HG02970 (cell line): ENCODE results near the gene SSH2.
A peak's percentile ranks its signal among the peaks of the same experiment; 100 is the strongest.
"Not testable (repeated sequence)": the region's sequence is repeated elsewhere in the genome, so short reads cannot be mapped to it uniquely, and the experiment has no call there.

Source experiments
- ATAC-seq: cut with Tn5 transposase; IDR thresholded peaks from one replicate; pipeline ENCODE4 v1.9.1; 2021; ENCODE audit warnings: mild to moderate bottlenecking, moderate library complexity, moderate number of reproducible peaks; ENCODE audit not compliant: unreplicated experiment, low FRiP score

Gene SSH2

DNA sequence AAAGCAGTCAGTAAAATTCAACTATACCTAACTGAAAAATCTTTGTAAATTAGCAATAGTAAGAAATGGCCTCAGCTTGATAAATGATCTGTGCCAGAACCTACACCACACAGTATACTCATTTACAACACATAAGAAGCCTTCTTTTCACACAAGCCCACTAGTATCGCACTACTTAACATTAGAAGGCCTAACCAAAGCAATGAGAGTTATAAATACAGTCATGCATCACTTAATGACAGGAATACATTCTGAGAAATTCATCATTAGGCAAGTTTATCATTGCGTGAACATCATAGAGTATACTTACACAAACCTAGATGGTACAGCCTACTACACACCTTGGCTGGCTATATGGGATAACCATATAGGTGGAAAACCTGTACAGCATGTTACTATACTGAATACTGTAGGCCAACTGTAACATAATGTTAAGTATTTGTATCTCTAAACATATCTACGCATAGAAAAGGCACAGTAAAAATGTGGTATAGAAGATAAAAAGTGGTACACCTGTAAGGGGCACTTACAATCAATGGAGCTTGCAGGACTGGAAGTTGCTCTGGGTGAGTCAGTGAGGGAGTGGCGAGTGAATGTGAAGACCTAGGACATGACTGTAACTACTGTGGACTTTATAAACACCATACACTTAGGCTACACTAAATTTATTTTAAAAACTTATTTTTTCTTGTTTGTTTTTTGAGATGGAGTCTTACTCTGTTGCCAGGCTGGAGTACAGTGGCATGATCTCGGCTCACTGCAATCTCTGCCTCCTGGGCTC, 180.8 kb downstream of the SSH2 start:
- no peak for ATAC-seq

DNA sequence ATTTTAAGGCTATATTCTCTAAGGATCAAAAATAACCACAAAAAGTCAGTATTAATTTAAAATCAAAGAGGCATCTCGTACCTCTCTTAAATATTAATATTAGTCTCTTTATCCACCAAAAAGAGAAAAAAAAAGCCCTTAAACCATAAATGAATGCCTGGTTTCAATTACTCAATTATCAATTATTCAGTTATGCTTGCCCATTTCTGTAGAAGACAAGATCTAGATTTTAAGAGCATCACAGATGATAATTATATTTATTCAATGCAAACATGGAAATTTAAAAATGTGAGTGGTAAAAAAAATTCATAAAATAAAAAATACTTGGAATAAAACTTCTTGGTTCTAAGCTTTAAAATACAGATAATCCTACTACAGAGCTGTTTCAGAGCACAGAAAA, 181.6 kb downstream of the SSH2 start:
- no peak for ATAC-seq

DNA sequence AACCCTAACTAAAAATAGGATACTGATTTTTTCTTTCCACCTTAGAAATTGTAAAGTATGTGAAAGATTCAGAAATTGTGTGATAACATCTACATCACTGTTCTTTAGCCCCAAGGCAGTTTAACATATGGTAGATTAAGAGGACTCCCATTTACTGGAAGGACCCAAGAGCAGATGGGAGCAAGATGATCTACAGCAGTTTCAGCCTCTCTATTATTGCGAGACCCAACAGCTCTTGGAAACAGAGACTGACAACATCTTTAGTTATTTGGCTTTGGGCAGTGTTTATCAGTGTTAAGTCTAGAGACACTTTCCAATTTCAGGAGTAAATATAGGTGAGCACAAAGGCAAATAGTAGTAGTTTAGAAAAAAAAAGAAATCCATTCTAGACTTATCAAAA, 182.4 kb downstream of the SSH2 start:
- ATAC-seq: no peak

DNA sequence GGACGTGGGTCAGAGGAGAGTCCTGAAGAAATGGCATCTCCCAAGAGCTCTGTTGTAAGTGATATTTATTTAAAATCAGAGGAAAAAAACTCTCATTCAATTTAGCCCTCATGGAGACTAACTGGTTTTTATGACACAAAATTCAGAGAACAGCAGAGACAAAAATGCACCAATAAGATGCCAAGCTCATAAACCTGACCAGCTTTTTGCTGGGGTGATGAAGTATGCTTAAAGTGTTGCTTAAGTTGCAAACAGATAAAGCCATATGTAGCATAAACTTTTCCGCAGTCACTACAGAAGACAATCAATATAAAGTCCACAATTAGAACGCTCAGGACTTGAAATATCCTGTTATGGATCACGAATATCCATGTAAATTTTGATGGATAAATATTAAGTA, 183.4 kb downstream of the SSH2 start:
- ATAC-seq: no peak

DNA sequence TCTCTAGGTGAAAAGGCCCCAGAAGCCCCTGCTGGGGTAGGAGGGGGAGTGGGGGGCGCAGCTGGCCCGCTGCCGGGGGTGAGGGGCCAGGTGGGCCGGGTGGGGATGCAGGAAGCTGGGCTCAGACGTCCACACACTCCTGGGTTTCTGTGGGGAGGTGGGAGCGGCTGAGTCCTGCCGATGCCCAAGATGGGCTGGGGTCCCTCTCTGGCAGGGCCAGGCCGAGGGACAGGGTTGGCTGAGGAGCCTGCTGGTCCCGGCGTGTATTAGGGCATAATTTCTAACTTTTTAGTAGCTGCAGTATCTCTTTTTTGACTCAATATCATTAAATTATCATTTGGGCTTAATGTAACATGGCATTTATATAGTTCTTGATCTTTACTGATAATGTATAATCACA, 185.9 kb downstream of the SSH2 start:
- ATAC-seq: no peak

DNA sequence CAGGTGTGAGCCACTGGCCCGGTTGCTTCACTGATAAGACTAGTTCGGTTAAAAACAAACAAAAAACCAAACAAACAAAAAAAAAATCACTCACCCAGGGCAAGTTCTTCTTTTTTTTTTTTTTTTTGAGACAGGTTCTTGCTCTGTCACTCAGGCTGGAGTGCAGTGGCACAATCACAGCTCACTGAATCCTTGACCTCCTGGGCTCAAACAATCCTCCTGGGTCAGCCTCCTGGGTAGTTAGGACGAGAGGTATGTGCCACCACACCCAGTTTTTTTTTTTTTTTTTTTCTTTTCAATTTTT, 187.9 kb downstream of the SSH2 start:
- ATAC-seq: no peak

DNA sequence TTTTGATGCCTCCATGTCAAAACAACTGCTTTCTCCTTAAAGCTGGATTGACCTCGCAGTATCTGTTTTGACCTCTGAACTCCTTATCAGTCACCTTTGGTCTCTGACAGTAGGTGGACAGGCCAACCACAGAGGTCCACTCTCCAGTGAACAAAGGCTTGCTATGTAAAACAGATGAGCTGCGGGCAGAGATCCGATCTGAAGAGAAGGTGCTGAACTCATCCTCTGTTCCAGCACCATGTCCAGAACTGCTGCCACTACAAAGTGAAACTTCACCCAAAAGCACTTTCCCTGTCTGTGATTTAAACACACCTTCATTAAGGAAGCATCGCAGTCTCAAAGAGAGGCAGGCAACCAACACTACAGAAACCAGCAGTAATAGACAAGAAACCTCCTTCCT, 190.0 kb downstream of the SSH2 start:
- ATAC-seq: no peak

DNA sequence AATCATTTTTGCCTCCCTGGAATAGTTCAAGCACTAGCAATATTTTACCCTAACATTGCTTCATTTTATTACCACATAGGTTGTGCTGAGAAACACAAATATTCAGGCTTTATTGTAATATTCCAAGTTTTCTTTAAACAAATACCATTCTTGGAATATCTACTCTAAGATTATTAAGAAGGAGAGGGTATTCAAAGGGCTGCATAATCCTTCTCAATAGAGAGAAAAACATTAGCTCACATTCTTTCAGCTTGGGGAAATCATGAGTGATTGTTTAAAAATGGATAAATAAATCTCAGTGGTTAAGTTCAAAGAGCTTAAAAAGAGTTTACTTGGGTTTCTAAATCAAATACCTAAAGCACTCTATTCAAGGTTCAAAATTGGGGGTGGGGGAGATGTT, 195.4 kb downstream of the SSH2 start:
- no peak for ATAC-seq

DNA sequence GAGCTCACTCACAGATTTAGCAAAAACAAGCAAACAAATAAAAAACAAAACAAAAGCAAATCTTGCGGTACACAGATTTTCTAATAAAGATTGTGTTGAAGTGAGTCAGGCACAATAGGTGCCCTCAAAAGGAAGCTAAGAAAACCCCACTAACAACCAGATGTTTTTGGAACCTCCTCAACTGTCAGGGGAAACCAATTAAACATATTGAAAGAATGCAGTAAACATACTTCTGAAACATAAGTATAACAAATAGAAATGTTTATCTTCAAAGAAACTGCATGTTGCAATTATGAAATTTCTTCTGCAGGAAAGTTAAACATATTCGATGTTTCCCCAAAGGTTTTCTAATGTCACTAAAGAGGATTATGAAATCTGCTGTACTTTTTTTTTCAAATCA, 196.9 kb downstream of the SSH2 start:
- ATAC-seq: no peak

DNA sequence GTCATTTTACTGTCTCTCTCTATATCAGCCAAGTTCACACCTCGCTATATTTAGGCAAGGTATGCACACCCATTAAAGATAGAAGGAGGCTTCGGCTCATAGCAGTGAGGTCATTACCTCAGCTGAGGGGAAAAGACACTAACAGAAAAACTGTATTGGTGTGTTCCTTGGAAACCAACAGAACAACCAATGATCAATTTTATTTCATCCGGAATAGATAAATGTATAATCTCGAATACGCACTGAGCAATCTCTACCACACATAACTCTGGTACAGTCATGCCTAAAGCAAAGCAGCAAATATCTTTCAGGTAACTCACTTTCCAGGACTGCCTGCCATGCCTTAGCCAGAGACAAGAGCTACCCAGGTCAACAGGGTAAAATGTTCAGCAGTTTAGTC, 197.4 kb downstream of the SSH2 start:
- ATAC-seq: no peak

DNA sequence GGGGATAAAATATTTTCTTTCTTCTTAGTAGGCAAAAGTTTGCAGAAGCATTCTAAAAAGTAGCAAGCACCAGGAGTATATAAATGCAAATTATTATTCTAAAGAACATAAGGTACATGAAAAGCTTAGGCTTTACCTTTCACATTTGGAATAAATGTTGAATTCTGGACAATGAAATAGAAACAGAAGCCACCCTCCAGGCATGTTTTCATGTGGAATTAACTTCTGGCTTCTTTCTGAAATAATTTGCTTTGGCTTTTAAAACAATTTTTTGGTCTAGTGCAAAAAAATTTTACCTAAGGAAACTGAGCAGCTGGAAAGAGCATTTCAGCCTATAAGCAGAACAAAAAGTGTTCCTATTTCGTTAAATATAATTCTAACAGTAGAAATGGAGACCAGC, 197.8 kb downstream of the SSH2 start:
- ATAC-seq: no peak

DNA sequence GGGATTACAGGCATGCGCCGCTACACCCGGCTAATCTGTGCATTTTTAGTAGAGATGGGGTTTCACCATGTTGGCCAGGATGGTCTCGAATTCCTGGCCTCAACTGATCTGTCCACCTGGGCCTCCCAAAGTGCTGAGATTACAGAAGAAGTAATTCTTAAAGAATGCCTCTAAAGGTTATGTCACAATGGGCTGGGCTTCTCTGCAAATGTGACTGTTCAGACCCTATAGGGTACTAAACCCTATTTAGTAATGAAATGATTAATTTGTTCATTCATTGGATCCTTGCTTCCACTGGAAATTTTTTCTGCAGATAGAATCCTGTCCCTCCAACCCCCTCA, 198.5 kb downstream of the SSH2 start:
- ATAC-seq: no peak

DNA sequence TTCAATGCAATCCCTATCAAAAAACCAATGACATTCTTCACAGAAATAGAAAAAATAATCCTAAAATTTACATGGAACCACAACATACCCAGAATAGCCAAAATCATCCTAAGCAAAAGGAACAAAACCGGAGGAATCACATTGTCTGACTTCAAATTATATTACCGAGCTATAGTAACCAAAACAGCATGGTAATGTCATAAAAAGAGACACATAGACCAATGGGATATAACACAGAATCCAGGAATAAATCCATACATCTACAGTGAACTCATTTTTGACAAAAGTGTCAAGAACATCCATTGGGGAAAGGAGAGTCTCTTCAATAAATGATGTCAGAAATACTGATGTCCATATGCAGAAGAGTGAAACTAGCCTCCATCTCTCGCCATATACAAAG, 201.5 kb downstream of the SSH2 start:
- ATAC-seq: no peak

DNA sequence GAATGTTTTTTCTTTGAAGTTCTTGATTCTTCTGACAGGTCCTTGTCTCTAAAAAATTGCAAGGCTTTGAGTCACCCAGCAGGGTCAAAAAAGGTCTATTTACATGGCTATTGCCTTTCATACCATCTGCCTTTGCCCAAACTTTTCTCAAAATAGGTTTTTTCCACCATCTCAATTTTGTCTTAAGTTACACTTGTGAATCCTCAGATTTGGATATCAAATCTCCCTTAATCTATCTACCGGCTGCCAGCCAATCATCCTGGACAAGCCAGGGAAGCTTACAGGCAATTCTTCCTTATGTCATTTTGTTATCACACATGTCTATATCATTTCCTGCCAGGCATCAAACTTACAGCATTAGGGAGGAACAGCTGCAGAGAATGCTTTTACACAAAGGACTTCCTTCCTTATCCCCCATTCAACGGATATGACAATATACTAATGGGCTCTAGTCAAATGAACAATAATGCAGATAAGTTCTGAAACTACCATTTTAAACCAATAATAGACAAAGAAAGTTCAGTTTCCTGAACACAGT, 203.2 kb downstream of the SSH2 start:
- no peak for ATAC-seq

DNA sequence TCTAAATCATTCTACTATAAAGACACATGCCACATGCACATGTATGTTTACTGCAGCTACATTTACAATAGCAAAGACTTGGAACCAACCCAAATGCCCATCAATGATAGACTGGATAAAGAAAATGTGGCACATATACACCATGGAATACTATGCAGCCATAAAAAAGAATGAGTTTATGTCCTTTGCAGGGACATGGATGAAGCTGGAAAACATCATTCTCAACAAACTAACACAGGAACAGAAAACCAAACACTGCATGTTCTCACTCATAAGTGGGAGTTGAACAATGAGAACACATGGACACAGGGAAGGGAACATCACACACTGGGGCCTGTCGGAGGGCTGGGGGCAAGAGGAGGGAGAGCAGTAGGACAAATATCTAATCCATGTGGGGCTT, 204.6 kb downstream of the SSH2 start:
- not testable (repeated sequence) for ATAC-seq

DNA sequence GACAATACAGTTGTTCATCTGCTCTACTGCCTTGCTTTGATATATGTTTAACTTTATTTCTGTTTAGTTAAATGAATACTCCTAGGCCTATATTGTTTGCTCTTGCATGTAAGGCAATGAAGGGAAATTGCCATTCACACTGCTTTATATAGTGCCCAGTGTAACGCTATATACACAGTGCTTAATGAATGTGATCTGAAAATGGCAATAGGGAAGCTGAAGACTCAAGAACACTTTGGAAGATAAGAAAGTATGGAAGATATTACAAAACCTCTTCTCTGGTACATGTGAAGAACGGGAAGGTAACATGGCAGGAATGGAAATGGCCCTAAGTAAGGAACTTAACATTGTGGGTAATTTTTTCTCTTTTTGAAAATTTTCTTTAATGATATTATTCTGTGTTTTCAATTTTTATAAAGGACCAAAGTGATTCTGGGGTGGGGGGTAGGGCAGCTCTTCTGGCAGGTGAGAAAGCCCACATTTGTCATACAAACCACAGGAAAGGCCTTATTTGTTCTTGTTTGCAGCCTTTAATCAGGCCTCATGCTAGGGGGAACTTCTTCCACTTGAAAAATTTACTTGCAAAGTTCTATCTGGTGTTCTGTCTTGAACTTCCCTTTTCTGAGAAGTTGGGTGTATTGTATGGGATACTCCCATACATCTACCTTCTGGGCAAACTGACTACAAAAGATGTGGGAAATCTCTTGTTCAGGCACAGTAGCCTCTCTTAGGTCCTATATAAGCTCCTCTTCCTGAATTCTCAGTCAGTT, 206.6 kb downstream of the SSH2 start:
- ATAC-seq: peak; percentile 9

DNA sequence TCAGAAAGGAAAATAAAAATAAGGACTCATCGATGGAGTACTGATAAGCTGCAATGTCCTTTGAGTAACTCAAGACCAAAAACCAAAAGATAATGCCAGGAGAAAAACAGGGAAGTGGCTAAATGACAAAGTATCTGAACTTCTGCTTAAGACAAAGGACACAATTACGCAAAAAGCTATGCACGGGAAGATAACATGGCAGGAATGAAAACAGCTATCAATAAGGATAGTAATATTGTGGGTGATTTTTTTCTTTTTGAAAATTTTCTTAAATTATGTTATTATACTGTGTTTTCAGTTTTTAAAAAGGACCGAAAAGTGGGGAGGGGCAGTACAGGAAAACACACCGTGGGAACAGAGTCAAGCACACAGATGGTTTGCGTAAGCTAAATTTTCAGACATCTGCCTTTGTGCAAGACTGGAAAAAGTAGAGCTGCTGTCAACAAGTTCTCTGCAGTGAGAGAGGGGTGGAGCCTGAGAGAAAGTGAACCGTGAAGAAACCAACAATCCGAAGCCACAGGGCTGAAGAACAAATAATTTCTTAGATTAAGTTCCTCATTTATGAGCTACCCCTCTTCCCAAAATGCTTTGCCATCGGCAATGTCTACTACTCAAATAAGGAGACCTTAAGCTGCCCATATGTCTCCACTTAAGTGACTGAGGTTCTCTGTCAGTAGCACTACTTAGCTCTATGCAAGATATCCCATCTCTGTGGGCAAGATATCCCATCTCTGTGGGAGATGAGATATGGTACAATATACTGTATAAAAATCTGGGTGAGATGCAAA, 207.4 kb downstream of the SSH2 start:
- peak; percentile 60 for ATAC-seq

DNA sequence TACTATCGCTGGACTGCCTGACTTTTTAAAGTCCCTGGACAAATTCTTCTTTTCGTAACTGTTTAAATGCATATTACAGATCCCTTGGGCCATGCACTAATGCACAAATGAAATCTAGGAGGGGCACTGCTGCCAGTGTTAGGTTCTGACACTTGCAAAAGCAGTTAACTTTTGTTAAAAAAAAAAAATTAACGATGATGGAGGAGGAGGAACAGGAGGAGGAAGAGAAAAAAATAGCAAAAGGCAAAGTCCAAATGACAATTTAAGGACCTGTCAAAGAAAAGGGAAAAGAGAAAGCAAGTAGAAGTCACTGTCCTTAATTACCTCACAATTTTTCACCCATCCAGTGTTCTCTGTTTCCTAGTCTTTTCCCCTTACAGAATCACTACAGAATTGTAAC, 209.5 kb downstream of the SSH2 start:
- ATAC-seq: no peak

DNA sequence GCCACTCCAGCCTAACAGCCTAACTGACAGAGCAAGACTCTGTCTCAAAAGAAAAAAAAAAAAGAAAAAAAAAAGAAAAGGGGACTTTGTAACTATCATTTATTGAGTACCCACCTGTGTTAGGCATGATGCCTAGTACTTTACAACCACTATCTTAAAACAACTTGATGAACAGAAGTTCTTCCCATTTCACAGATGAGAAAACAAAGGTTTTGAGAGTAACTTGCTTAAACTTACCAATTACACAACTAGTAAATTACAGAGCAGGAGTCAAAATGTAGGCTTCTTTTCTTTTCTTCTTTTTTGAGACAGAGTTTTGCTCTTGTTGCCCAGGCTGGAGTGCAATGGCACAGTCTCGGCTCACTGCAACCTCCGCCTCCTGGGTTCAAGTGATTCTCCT, 210.6 kb downstream of the SSH2 start:
- ATAC-seq: no peak

DNA sequence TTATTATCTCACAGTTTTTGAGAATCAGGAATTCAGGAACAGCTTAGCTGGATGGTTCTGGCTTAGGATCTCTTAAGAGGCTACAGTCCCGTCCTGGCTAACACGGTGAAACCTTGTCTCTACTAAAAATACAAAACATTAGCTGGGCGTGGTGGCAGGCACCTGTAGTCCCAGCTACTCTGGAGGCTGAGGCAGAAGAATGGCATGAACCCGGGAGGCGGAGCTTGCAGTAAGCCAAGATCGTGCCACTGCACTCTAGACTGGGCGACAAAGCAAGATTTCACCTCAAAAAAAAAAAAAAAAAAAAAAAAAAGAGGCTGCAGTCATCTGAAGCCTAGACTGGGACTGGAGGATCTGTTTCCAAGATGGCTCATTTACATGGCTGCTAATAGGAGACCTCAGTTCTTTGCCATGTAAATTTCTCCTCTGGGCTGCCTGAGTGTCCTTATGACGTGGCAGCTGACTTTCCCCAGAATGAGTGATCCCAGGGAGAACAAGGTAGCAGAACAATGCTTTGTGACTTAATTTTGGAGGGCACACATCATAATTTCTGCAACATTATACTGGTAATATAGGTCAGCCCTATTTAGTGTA, 211.5 kb downstream of the SSH2 start:
- no peak for ATAC-seq

DNA sequence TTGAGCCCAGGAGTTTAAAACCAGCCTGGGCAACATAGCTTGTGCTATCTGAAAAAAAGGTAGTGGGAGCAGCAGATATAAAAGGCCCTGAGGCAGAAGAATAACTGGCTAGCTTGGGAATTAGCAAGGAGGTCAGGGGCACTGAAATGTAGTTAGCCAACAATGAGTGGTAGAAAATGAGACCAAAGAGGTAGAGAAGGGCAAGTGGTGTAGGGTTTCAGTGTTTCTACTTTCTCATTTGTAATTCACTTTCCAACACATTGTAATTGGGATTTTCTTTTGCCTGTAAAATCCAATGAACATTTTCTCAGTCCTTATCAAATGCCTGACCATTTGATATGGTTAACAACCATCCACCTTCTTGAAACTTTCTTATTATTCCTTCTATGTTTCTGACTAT, 212.2 kb downstream of the SSH2 start:
- no peak for ATAC-seq
